SK-N-SH treated with all-trans-retinoic acid at 6 μM for 48 hours (cell line): ENCODE results near the gene IL17B.

Source experiments
- ARNTL ChIP-seq: fragments of 450-650 bp; formaldehyde crosslinking; IDR thresholded peaks from 2 replicates; pipeline ENCODE4 v1.5.0; 2020; ENCODE audit warnings: low read depth, mild to moderate bottlenecking, moderate library complexity, borderline replicate concordance
- CREB5 ChIP-seq: fragments of 250-450 bp; sonication (Bioruptor Pico); IDR thresholded peaks from 2 replicates; pipeline ENCODE4 v1.5.1; 2020; ENCODE audit warnings: low read depth, mild to moderate bottlenecking, moderate library complexity
- PATZ1 ChIP-seq: fragments of 250-450 bp; sonication (Bioruptor Pico); IDR thresholded peaks from 2 replicates; pipeline ENCODE4 v1.8.0; 2020; ENCODE audit warnings: mild to moderate bottlenecking, moderate library complexity, borderline replicate concordance
- ZFP3 ChIP-seq: fragments of 250-450 bp; sonication (Bioruptor Pico); IDR thresholded peaks from 2 replicates; pipeline ENCODE4 v1.5.0; 2020; ENCODE audit warnings: mild to moderate bottlenecking, moderate library complexity
- ZNF565 ChIP-seq: fragments of 450-650 bp; formaldehyde crosslinking; conservative IDR thresholded peaks from 2 replicates; pipeline ENCODE4 v1.5.0; 2020; ENCODE audit warnings: low read depth, mild to moderate bottlenecking, moderate library complexity
- ZNF70 ChIP-seq: fragments of 450-650 bp; formaldehyde crosslinking; IDR thresholded peaks from 2 replicates; pipeline ENCODE4 v1.5.0; 2020; ENCODE audit warnings: mild to moderate bottlenecking, moderate library complexity
- ZNF8 ChIP-seq: fragments of 450-650 bp; formaldehyde crosslinking; IDR thresholded peaks from 2 replicates; pipeline ENCODE4 v1.5.0; 2020; ENCODE audit warnings: mild to moderate bottlenecking, moderate library complexity

GRCh38 chr5:149425729-149426128 lies 46.6 kb upstream of the IL17B start:
- TF ChIP-seq PATZ1 (no peak), ZFP3 (no peak), ARNTL (CRISPR knock-in tag) (no peak), CREB5 (CRISPR knock-in tag) (no peak), ZNF8 (CRISPR knock-in tag) (no peak), ZNF70 (CRISPR knock-in tag) (no peak), ZNF565 (no peak)
